Mesendoderm (in vitro differentiated cells): ENCODE data around the gene PPP2R5C.

Experiments
- DNase-seq: peaks from one replicate; pipeline ENCODE4 v3.0.0; 2013
- H2AK5ac ChIP-seq: 2 replicates; pipeline ENCODE4 v1.6.1; 2013; ENCODE audit warnings: low read length, inconsistent platforms
- H2BK120ac ChIP-seq: 2 replicates; pipeline ENCODE4 v1.6.1; 2013; ENCODE audit warnings: low read depth, mild to moderate bottlenecking, low read length, moderate library complexity, mixed read lengths
- H2BK15ac ChIP-seq: replicated peaks from 2 replicates; pipeline ENCODE4 v1.6.1; 2013; ENCODE audit warnings: low read depth, mild to moderate bottlenecking, moderate library complexity
- H2BK5ac ChIP-seq: 2 replicates; pipeline ENCODE4 v1.6.1; 2013; ENCODE audit warnings: low read length, inconsistent platforms
- H3K18ac ChIP-seq: 2 replicates; pipeline ENCODE4 v1.6.1; 2013; ENCODE audit warnings: mild to moderate bottlenecking, low read length, mixed read lengths
- H3K23ac ChIP-seq: one replicate; pipeline ENCODE4 v1.6.1; 2013; ENCODE audit warnings: low read length
- H3K27ac ChIP-seq: 2 replicates; pipeline ENCODE4 v1.5.1; 2013; ENCODE audit warnings: low read depth, mild to moderate bottlenecking, inconsistent platforms, low read length, moderate library complexity
- H3K27me3 ChIP-seq: 2 replicates; pipeline ENCODE4 v1.6.1; 2013; ENCODE audit warnings: low read length, control low read depth, mild to moderate bottlenecking, inconsistent platforms; ENCODE audit not compliant: insufficient read depth, poor library complexity
- H3K36me3 ChIP-seq: 2 replicates; pipeline ENCODE4 v1.6.1; 2013; ENCODE audit warnings: low read length, inconsistent platforms; ENCODE audit not compliant: control insufficient read depth, insufficient read depth
- H3K4ac ChIP-seq: one replicate; pipeline ENCODE4 v1.6.1; 2013; ENCODE audit warnings: low read depth, mild to moderate bottlenecking, low read length, moderate library complexity
- H3K4me1 ChIP-seq: 2 replicates; pipeline ENCODE4 v1.6.1; 2013; ENCODE audit warnings: low read depth, low read length, inconsistent platforms; ENCODE audit not compliant: control insufficient read depth
- H3K4me2 ChIP-seq: 2 replicates; pipeline ENCODE4 v1.6.1; 2013; ENCODE audit warnings: low read length
- H3K4me3 ChIP-seq: 2 replicates; pipeline ENCODE4 v1.5.1; 2013; ENCODE audit warnings: mild to moderate bottlenecking, low read length
- H3K56ac ChIP-seq: one replicate; pipeline ENCODE4 v1.6.1; 2013; ENCODE audit warnings: low read length
- H3K79me1 ChIP-seq: 2 replicates; pipeline ENCODE4 v1.6.1; 2013; ENCODE audit warnings: low read length, inconsistent platforms
- H3K79me2 ChIP-seq: 2 replicates; pipeline ENCODE4 v1.6.1; 2013; ENCODE audit warnings: mild to moderate bottlenecking, low read length; ENCODE audit not compliant: control insufficient read depth, insufficient read depth
- H3K9ac ChIP-seq: 2 replicates; pipeline ENCODE4 v1.6.1; 2013; ENCODE audit warnings: low read length, inconsistent platforms
- H4K5ac ChIP-seq: one replicate; pipeline ENCODE4 v1.6.1; 2013; ENCODE audit warnings: low read length
- H4K8ac ChIP-seq: one replicate; pipeline ENCODE4 v1.6.1; 2013; ENCODE audit warnings: low read depth, mild to moderate bottlenecking, control low read depth, low read length, moderate library complexity
- WGBS: extraction: QIAGEN DNeasy Blood & Tissue Kit; methylation state at CpG from one replicate; pipeline ENCODE4 v1.1.7; 2013; ENCODE audit warnings: low lambda C conversion rate, missing lambda C conversion rate; ENCODE audit not compliant: insufficient coverage; ENCODE audit errors: extremely low coverage; 5-methylcytosine and 5-hydroxymethylcytosine counted together

PPP2R5C gene

DNA sequence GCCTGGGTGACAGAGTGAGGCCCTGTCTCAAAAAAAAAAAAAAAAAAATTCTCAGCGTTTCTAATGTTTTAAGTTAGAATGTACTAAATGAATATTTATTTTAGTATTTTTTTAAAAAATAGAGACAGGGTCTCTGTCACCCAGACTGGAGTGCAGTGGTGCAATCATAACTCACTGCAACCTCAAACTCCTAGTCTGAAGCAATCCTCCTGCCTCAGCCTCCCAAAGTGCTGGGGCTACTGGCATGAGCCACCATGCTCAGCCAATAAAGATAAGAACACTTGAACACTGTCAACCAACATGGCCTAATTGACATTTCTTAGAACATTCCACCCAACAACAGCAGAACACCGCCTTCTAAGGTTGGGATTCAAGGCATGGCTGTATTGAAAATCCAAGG is 197.8 kb downstream of the PPP2R5C start:
- no peak overlapping the region for H2BK5ac ChIP-seq
- no peak overlapping the region for H3K18ac ChIP-seq
- H2AK5ac ChIP-seq, result no peak overlapping the region
- H3K27ac ChIP-seq, result no peak overlapping the region
- no peak overlapping the region for H4K8ac ChIP-seq
- H3K56ac ChIP-seq, result no peak overlapping the region
- no peak overlapping the region for H3K4me3 ChIP-seq
- no peak overlapping the region for H4K5ac ChIP-seq
- no peak overlapping the region for H2BK120ac ChIP-seq
- no peak overlapping the region for H3K4ac ChIP-seq
- H2BK15ac ChIP-seq, result no peak overlapping the region
- no CpG with 5 or more reads among the region's 2 CpGs for WGBS
- H3K27me3 ChIP-seq, result no peaks in the 10 kb centered on the region
- no peaks in the 10 kb centered on the region for H3K79me1 ChIP-seq
- no peaks in the 10 kb centered on the region for H3K36me3 ChIP-seq
- H3K9ac ChIP-seq, result no peak overlapping the region
- H3K23ac ChIP-seq, result no peak overlapping the region
- no peaks in the 10 kb centered on the region for H3K79me2 ChIP-seq
- DNase-seq, result no peak
- no peak overlapping the region for H3K4me2 ChIP-seq
- no peaks in the 10 kb centered on the region for H3K4me1 ChIP-seq

DNA sequence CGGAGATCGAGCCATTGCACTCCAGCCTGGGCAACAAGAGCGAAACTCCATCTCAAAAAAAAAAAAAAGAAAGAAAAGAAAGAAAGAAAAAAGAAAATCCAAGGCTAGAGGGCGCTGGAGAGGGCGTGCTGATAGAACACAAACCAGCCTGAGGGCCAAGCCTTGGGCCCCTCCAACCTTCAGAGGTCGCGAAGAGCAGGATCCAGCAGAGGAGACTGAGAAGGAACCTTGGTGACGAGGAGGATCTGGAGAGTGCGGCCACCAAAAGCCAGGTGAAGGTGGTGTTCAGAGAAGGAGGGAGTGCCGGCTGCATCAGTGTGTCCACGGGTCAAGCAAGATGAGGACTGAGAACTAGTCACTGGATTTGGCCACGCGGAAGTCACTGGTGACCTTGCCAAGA is 198.7 kb downstream of the PPP2R5C start:
- no CpG with 5 or more reads among the region's 13 CpGs for WGBS

DNA sequence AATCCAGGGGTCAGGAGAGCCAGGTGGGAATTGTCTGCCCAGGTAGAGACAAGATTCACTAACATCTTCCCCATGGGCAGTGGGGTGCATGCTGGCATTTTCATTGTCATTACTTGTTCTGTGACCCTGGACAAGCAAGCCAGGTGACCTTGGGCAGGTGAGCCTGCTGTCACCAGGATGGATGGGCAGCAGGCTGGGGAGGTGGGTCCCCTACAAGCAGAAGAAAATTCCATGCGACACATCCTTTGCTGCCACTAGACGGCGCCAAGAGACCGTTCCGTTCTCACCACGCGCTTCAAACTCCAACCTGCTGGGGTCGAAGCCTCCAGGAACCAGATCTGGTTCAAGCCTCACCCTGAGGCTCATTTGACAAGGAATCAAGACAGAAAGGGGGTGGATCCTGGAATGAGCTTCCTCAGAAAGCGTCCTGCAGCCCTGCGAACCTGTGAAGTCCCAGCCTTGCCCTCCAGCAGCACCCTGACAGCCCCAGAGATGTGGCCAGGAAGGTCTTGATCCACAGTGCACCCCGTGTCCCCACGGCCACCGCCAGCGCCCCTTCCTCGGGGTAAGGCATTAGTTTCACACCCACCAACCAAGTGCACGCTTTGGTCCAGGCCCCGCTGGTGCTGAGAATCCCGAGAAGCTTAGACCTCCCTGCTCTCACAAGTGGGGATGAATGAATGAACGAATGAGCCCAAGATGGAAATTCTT is 199.7 kb downstream of the PPP2R5C start:
- no peak overlapping the region for H4K8ac ChIP-seq
- H3K4me3 ChIP-seq, result no peak overlapping the region
- no peak overlapping the region for H3K18ac ChIP-seq
- H3K9ac ChIP-seq, result no peak overlapping the region
- no peak overlapping the region for H3K23ac ChIP-seq
- no peaks in the 10 kb centered on the region for H3K27me3 ChIP-seq
- H3K79me2 ChIP-seq, result peaks cover 16% of the 10 kb centered on the region
- H2BK5ac ChIP-seq, result no peak overlapping the region
- no peak overlapping the region for H3K4ac ChIP-seq
- H3K79me1 ChIP-seq, result peaks cover 4% of the 10 kb centered on the region
- H3K56ac ChIP-seq, result peak overlapping the region; percentile 70
- no peaks in the 10 kb centered on the region for H3K36me3 ChIP-seq
- no peak overlapping the region for H2BK120ac ChIP-seq
- no peak overlapping the region for H4K5ac ChIP-seq
- no CpG with 5 or more reads among the region's 19 CpGs for WGBS
- no peak overlapping the region for H3K27ac ChIP-seq
- DNase-seq, result peak; percentile 93
- no peak overlapping the region for H2BK15ac ChIP-seq
- H3K4me1 ChIP-seq, result no peaks in the 10 kb centered on the region
- no peak overlapping the region for H3K4me2 ChIP-seq
- H2AK5ac ChIP-seq, result no peak overlapping the region

More for the DNA sequence above, 198.7 kb downstream of the PPP2R5C start:
- Histone ChIP-seq H2AK5ac (no peak overlapping the region), H3K56ac (peak overlapping the region; percentile 22), H4K8ac (no peak overlapping the region), H3K4me1 (no peaks in the 10 kb centered on the region), H3K4ac (no peak overlapping the region), H3K36me3 (no peaks in the 10 kb centered on the region), H2BK15ac (no peak overlapping the region), H4K5ac (no peak overlapping the region), H3K79me2 (peaks cover 7% of the 10 kb centered on the region), H2BK5ac (no peak overlapping the region), H3K18ac (no peak overlapping the region), H3K4me2 (no peak overlapping the region), H3K79me1 (no peaks in the 10 kb centered on the region), H3K27ac (no peak overlapping the region), H2BK120ac (no peak overlapping the region), H3K23ac (no peak overlapping the region), H3K9ac (no peak overlapping the region), H3K27me3 (no peaks in the 10 kb centered on the region), H3K4me3 (no peak overlapping the region)
- DNase-seq, result peak; percentile 63

DNA sequence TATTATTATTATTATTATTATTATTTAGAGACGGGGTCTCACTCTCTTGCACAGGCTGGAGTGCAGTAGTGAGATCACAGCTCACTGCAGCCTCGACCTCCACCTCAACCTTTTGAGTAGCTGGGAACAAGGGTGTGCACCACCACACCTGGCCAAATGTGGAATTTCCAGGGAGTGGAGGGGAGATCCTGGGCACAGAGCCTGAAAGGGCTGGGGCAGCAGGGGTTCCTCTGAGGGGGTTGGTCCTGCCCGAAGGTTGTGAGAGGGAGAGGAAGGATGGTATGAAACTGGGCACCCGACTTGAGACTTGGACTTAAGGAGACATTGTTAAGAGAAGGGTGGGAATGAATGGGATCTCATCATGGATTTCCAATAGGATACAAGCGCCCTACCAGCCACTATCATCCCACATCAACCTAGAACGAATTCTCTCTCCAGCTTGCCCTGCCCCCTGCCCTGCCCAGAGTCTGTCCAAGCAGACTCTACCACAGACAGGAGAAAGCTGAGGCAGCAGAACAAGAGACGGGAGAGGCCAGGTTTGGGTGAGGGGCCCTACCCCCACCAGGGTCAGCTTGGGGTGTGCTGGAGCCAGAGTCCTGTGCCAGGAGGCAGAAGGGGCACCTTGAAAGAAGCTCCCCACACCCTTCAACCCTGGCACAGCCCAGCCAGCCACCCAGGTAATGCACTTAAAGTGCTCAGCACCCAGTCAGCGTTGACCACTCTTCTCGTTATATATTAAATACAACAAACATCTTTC is 200.4 kb downstream of the PPP2R5C start:
- Histone ChIP-seq H3K27ac (no peak overlapping the region), H2BK15ac (no peak overlapping the region), H3K36me3 (no peaks in the 10 kb centered on the region), H2BK120ac (no peak overlapping the region), H3K23ac (no peak overlapping the region), H4K8ac (no peak overlapping the region), H2AK5ac (no peak overlapping the region), H3K56ac (no peak overlapping the region), H3K4me2 (no peak overlapping the region), H4K5ac (no peak overlapping the region), H3K27me3 (no peaks in the 10 kb centered on the region), H3K79me2 (peaks cover 19% of the 10 kb centered on the region), H3K4me3 (no peak overlapping the region), H2BK5ac (no peak overlapping the region), H3K9ac (no peak overlapping the region), H3K4me1 (no peaks in the 10 kb centered on the region), H3K18ac (no peak overlapping the region), H3K79me1 (peaks cover 4% of the 10 kb centered on the region), H3K4ac (no peak overlapping the region)
- WGBS, result no CpG with 5 or more reads among the region's 9 CpGs
- no peak for DNase-seq

DNA sequence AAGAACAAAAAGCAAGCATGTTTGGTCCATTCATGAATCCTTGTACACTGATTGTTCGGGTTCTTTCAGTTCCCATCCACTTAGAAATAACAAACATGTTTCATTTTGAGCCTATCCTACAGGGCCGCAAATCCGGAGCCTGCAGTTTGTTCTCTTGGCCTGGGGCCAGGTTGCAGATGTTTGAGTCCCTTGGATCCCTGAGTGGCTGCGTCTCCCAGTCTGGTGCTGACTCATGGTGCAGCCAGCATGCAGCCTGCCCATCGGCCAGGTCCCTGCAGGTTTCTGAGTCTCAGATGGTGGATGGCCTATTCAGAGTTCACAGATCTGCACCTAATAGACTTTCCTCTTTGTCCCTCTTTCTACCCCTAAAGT is 201.0 kb downstream of the PPP2R5C start:
- DNase-seq, result peak; percentile 59
- no peak overlapping the region for H3K4me2 ChIP-seq

More for the DNA sequence above, 201.0 kb downstream of the PPP2R5C start:
- WGBS, result no CpG with 5 or more reads among the region's 5 CpGs
- Histone ChIP-seq H3K56ac (no peak overlapping the region), H2BK15ac (no peak overlapping the region), H3K79me1 (peaks cover 4% of the 10 kb centered on the region), H3K27me3 (no peaks in the 10 kb centered on the region), H2BK120ac (no peak overlapping the region), H3K9ac (no peak overlapping the region), H3K4ac (no peak overlapping the region), H3K18ac (no peak overlapping the region), H3K4me1 (no peaks in the 10 kb centered on the region), H3K79me2 (peaks cover 23% of the 10 kb centered on the region), H2BK5ac (no peak overlapping the region), H4K5ac (no peak overlapping the region), H3K27ac (no peak overlapping the region), H3K4me3 (no peak overlapping the region), H3K23ac (no peak overlapping the region), H2AK5ac (no peak overlapping the region), H3K36me3 (no peaks in the 10 kb centered on the region), H4K8ac (no peak overlapping the region)
